SH-SY5Y (cell line): ENCODE results near the gene ASB2.

Source experiments
- GATA2 ChIP-seq: IDR thresholded peaks from 2 replicates; pipeline ENCODE4 v1.6.1; 2011; ENCODE audit warnings: mild to moderate bottlenecking, low read depth, low read length
- GATA3 ChIP-seq: IDR thresholded peaks from 2 replicates; pipeline ENCODE4 v1.6.1; 2011; ENCODE audit warnings: low read depth, mild to moderate bottlenecking, low read length, moderate library complexity

DNA sequence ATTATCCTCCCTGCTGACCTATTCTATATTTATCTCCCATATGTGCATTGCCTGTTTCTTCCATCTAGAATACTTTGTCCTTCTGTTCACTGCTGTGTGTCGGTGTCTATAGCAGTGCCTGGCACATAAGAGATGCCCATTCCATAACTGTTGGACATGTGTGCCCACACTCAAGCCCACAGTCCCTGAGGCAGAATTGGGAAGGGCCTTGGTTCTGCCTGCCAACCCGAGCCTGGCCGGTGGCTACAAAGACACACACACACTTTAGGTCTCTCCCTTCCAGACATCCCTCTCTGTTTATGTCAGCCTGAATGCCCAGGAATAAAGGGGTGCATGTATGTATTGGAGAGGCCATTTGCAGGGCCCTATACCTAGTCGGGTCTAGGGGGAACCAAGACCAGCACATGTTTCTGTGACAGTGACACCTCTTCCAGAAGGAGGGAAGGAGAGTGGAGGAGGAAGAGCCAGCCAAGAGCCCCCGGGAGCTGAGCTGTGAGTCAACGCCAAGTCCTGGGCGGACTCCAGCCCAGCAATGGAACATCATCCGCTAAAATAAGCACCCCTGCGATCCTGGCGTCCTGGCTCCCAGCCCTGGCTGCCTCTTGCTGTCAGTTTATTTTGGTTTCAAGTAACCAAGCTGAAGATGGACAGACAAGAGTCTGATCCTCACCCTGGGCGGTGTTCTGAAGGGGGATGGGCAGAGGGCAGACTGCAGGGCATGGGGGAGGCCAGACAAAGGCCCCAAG is 4.3 kb upstream of the ASB2 start:
- TF ChIP-seq GATA3 (no peak), GATA2 (no peak)
